ENCODE results near the gene CST6.

DNA sequence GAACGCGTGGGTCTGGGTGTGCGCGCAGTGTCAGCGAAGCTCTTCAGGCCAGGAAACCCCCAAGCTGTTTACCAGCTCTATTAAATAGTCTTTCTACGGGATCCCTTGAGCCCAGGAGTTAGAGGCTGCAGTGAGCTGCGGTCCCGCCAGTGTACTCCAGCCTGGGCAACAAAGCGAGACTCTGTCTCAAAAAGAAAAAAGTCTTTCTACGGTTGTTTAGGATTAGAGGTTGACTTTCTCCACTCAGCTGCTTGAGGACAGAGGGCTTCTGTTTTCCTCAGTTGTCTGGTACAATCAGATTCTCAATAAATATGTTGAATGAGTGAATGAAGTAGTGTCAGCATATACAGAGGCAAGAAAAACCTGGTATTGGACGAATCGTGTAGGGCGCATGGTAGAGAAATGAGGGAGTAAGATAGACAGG, 49.7 kb upstream of the CST6 start:
- TF ChIP-seq, protein P1, sequence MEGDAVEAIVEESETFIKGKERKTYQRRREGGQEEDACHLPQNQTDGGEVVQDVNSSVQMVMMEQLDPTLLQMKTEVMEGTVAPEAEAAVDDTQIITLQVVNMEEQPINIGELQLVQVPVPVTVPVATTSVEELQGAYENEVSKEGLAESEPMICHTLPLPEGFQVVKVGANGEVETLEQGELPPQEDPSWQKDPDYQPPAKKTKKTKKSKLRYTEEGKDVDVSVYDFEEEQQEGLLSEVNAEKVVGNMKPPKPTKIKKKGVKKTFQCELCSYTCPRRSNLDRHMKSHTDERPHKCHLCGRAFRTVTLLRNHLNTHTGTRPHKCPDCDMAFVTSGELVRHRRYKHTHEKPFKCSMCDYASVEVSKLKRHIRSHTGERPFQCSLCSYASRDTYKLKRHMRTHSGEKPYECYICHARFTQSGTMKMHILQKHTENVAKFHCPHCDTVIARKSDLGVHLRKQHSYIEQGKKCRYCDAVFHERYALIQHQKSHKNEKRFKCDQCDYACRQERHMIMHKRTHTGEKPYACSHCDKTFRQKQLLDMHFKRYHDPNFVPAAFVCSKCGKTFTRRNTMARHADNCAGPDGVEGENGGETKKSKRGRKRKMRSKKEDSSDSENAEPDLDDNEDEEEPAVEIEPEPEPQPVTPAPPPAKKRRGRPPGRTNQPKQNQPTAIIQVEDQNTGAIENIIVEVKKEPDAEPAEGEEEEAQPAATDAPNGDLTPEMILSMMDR (conservative IDR thresholded peaks at IDR 0.05; ENCODE audit: low read depth, low read length), result no peak
- TF ChIP-seq MAZ (IDR thresholded peaks at IDR 0.05; ENCODE audit: borderline replicate concordance, low read depth, low read length) (no peak), POLR2A (IDR thresholded peaks at IDR 0.05; ENCODE audit: low read depth, low read length) (no peak), FOS (IDR thresholded peaks at IDR 0.05; ENCODE audit: low read depth, low read length) (no peak), RCOR1 (IDR thresholded peaks at IDR 0.05; ENCODE audit: insufficient replicate concordance, low read length) (no peak), CEBPB (IDR thresholded peaks at IDR 0.05; ENCODE audit: low read depth, low read length) (no peak), MXI1 (IDR thresholded peaks at IDR 0.05; ENCODE audit: borderline replicate concordance, low read depth, low read length) (0 out of 2 replicates have a peak, but pooled peaks have one; percentile 4), MAFK (IDR thresholded peaks at IDR 0.05; ENCODE audit: low read depth, low read length) (no peak), RAD21 (IDR thresholded peaks at IDR 0.05; ENCODE audit: low read length) (no peak), RFX5 (IDR thresholded peaks at IDR 0.05; ENCODE audit: low read depth, low read length) (no peak)
- TF ChIP-seq, protein P2, sequence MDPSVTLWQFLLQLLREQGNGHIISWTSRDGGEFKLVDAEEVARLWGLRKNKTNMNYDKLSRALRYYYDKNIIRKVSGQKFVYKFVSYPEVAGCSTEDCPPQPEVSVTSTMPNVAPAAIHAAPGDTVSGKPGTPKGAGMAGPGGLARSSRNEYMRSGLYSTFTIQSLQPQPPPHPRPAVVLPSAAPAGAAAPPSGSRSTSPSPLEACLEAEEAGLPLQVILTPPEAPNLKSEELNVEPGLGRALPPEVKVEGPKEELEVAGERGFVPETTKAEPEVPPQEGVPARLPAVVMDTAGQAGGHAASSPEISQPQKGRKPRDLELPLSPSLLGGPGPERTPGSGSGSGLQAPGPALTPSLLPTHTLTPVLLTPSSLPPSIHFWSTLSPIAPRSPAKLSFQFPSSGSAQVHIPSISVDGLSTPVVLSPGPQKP (IDR thresholded peaks at IDR 0.05; ENCODE audit: borderline replicate concordance, low read depth, low read length), result no peak
- TF ChIP-seq, protein P3, sequence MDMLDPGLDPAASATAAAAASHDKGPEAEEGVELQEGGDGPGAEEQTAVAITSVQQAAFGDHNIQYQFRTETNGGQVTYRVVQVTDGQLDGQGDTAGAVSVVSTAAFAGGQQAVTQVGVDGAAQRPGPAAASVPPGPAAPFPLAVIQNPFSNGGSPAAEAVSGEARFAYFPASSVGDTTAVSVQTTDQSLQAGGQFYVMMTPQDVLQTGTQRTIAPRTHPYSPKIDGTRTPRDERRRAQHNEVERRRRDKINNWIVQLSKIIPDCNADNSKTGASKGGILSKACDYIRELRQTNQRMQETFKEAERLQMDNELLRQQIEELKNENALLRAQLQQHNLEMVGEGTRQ (IDR thresholded peaks at IDR 0.05; ENCODE audit: low read depth, low read length), result no peak

All from IMR-90 (cell line).